Retinal pigment epithelial cell (primary cell): ENCODE data around the gene GRIN2A.

Source experiments
- DNase-seq: peaks from one replicate; pipeline ENCODE4 v3.0.0-alpha.2; 2010; ENCODE audit warnings: low read depth
- H3K4me3 ChIP-seq: 2 replicates; pipeline ENCODE4 v1.5.1; 2011; ENCODE audit warnings: mild to moderate bottlenecking, low read length, control low read depth, moderate library complexity
- CTCF ChIP-seq: conservative IDR thresholded peaks from 2 replicates; pipeline ENCODE4 v1.5.1; 2011; ENCODE audit warnings: low read depth, low read length, control low read depth, inconsistent platforms

The GRIN2A gene

GRCh38 chr16:9957433-9957832 lies 224.8 kb downstream of the GRIN2A start:
- no peak for DNase-seq
- no peak overlapping the region for H3K4me3 ChIP-seq
- no peak for TF ChIP-seq CTCF

- DNase-seq, result no peak
- no peak for TF ChIP-seq CTCF
- no peak overlapping the region for H3K4me3 ChIP-seq
Observed at GRCh38 chr16:9957002-9957401, 225.2 kb downstream of the GRIN2A start.

GRCh38 chr16:9955677-9956076 lies 226.6 kb downstream of the GRIN2A start:
- TF ChIP-seq CTCF, result no peak
- no peak for DNase-seq
- no peak overlapping the region for H3K4me3 ChIP-seq

- DNase-seq, result no peak
- TF ChIP-seq CTCF, result no peak
- no peak overlapping the region for H3K4me3 ChIP-seq
Observed at GRCh38 chr16:9953908-9954570, 228.2 kb downstream of the GRIN2A start.

- TF ChIP-seq CTCF, result no peak
- H3K4me3 ChIP-seq, result no peak overlapping the region
- DNase-seq, result no peak
Observed at GRCh38 chr16:9950658-9951057, 231.6 kb downstream of the GRIN2A start.

- no peak overlapping the region for H3K4me3 ChIP-seq
- no peak for TF ChIP-seq CTCF
- DNase-seq, result no peak
Observed at GRCh38 chr16:9949396-9949795, 232.8 kb downstream of the GRIN2A start.

GRCh38 chr16:9948933-9949332 lies 233.3 kb downstream of the GRIN2A start:
- TF ChIP-seq CTCF, result no peak
- H3K4me3 ChIP-seq, result no peak overlapping the region
- no peak for DNase-seq
